Measurements from ENCODE around the gene DCUN1D2. TPM values are rescaled to one million over a fixed set of nuclear protein-coding genes. Genes with fewer than 3 reads are reported as not detected.
"Not testable (repeated sequence)": the region's sequence is repeated elsewhere in the genome, so short reads cannot be mapped to it uniquely, and the experiment has no call there.

DCUN1D2 gene
- total RNA-seq, 2 experiments from 2014 or later: 9.2 to 16.5 TPM

DNA sequence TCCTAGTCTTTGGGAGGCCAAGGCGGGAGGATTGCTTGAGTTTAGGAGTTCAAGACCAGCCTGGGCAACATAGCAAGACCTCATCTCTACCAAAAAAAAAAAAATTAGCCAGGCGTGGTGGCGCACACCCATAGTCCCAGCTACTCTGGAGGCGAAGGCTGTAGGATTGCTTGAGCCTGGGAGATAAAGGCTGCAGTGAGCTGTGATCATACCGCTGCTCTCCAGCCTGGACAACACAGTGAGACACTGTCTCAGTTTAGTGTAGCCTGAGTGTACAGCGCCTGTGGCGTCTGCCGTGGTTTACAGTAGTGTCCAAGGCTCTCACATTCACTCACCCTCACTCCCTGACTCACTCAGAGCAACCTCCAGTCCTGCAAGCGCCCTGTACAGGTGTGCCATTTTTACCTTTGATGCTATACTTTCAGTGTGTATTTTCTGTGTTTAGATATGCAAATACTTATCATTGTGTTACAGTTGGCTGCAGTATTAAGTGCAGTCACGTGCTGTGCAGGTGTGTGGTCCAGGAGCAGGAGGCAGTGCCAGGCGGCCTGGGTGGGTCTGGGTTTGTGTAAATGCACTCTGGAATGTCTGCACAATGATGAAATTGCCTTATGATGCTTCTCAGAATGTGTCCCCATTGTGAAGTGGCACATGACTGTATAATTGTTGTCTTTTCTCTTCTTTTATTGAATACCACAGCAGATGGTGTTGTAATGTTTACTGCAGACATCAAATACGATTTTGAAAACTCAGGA lies 36.1 kb upstream of the DCUN1D2 start:
- H3K36me3 ChIP-seq (ENCODE audit: insufficient read depth, low read length): no peaks in the 10 kb centered on the region
- DNase-seq (ENCODE audit: low spot score): peak; percentile 8
- H3K9me3 ChIP-seq (ENCODE audit: low read length): no peaks in the 10 kb centered on the region
- intact Hi-C loops (cut with micrococcal nuclease; ENCODE audit: unreplicated experiment): no loop called here
- ChIA-PET CTCF (ENCODE audit: unreplicated experiment) (no interaction called here), POLR2A (no interaction called here)
- no TSS peak for BruUV-seq (replicated peaks)
- no peaks in the 10 kb centered on the region for H3K79me2 ChIP-seq (ENCODE audit: insufficient read depth, low read depth, low read length)
- no peak overlapping the region for H3K27ac ChIP-seq (ENCODE audit: low read depth, low read length, poor library complexity, severe bottlenecking)
- no peak for TF ChIP-seq EZH2phosphoT487 (IDR thresholded peaks at IDR 0.05; ENCODE audit: borderline replicate concordance, low read depth, low read length)
- TF ChIP-seq, protein P1, sequence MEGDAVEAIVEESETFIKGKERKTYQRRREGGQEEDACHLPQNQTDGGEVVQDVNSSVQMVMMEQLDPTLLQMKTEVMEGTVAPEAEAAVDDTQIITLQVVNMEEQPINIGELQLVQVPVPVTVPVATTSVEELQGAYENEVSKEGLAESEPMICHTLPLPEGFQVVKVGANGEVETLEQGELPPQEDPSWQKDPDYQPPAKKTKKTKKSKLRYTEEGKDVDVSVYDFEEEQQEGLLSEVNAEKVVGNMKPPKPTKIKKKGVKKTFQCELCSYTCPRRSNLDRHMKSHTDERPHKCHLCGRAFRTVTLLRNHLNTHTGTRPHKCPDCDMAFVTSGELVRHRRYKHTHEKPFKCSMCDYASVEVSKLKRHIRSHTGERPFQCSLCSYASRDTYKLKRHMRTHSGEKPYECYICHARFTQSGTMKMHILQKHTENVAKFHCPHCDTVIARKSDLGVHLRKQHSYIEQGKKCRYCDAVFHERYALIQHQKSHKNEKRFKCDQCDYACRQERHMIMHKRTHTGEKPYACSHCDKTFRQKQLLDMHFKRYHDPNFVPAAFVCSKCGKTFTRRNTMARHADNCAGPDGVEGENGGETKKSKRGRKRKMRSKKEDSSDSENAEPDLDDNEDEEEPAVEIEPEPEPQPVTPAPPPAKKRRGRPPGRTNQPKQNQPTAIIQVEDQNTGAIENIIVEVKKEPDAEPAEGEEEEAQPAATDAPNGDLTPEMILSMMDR (conservative IDR thresholded peaks at IDR 0.05; ENCODE audit: low read length): no peak
- no peak overlapping the region for H3K4me3 ChIP-seq (ENCODE audit: low read depth, low read length, poor library complexity, severe bottlenecking)
- H3K4me2 ChIP-seq (ENCODE audit: low read length): peak overlapping the region; percentile 40; the same call in 1 of the 2 replicates
- H3K9me2 ChIP-seq (ENCODE audit: insufficient read depth, low read length): no peaks in the 10 kb centered on the region
- H4K20me1 ChIP-seq (ENCODE audit: insufficient read depth, low read length): no peaks in the 10 kb centered on the region
- peaks cover 21% of the 10 kb centered on the region for H3K4me1 ChIP-seq (ENCODE audit: insufficient read depth, low read length, poor library complexity, severe bottlenecking)
- H2AFZ ChIP-seq (ENCODE audit: low read length): no peak overlapping the region

- POLR2A ChIA-PET; H3K27ac ChIP-seq (ENCODE audit: low read depth, low read length, poor library complexity, severe bottlenecking); H3K9me2 ChIP-seq (ENCODE audit: insufficient read depth, low read length); DNase-seq (ENCODE audit: low spot score); BruUV-seq (replicated peaks); H2AFZ ChIP-seq (ENCODE audit: low read length); CTCF ChIA-PET (ENCODE audit: unreplicated experiment); H3K36me3 ChIP-seq (ENCODE audit: insufficient read depth, low read length); intact Hi-C loops (cut with micrococcal nuclease; ENCODE audit: unreplicated experiment); H3K4me2 ChIP-seq (ENCODE audit: low read length); H3K4me3 ChIP-seq (ENCODE audit: low read depth, low read length, poor library complexity, severe bottlenecking); H4K20me1 ChIP-seq (ENCODE audit: insufficient read depth, low read length); H3K79me2 ChIP-seq (ENCODE audit: insufficient read depth, low read depth, low read length); H3K9me3 ChIP-seq (ENCODE audit: low read length): not testable (repeated sequence)
- H3K4me1 ChIP-seq (ENCODE audit: insufficient read depth, low read length, poor library complexity, severe bottlenecking): peaks cover 12% of the 10 kb centered on the region
These were observed 31.9 kb upstream of the DCUN1D2 start for GRCh38 chr13:113522438-113522837.

- no peak overlapping the region for H3K27ac ChIP-seq (ENCODE audit: low read depth, low read length, poor library complexity, severe bottlenecking)
- H4K20me1 ChIP-seq (ENCODE audit: insufficient read depth, low read length): no peaks in the 10 kb centered on the region
- no peak overlapping the region for H2AFZ ChIP-seq (ENCODE audit: low read length)
- ChIA-PET POLR2A (no interaction called here), CTCF (ENCODE audit: unreplicated experiment) (no interaction called here)
- DNase-seq (ENCODE audit: low spot score): no peak
- BruUV-seq (replicated peaks): no TSS peak
- TF ChIP-seq, protein P1 (conservative IDR thresholded peaks at IDR 0.05; ENCODE audit: low read length): no peak
- no peak for TF ChIP-seq EZH2phosphoT487 (IDR thresholded peaks at IDR 0.05; ENCODE audit: borderline replicate concordance, low read depth, low read length)
- H3K36me3 ChIP-seq (ENCODE audit: insufficient read depth, low read length): no peaks in the 10 kb centered on the region
- no peaks in the 10 kb centered on the region for H3K9me3 ChIP-seq (ENCODE audit: low read length)
- intact Hi-C loops (cut with micrococcal nuclease; ENCODE audit: unreplicated experiment): no loop called here
- H3K4me3 ChIP-seq (ENCODE audit: low read depth, low read length, poor library complexity, severe bottlenecking): no peak overlapping the region
- no peaks in the 10 kb centered on the region for H3K4me1 ChIP-seq (ENCODE audit: insufficient read depth, low read length, poor library complexity, severe bottlenecking)
- no peaks in the 10 kb centered on the region for H3K79me2 ChIP-seq (ENCODE audit: insufficient read depth, low read depth, low read length)
- no peaks in the 10 kb centered on the region for H3K9me2 ChIP-seq (ENCODE audit: insufficient read depth, low read length)
- H3K4me2 ChIP-seq (ENCODE audit: low read length): no peak overlapping the region
These were observed 30.1 kb upstream of the DCUN1D2 start for GRCh38 chr13:113520571-113520970.
